Mucosa of descending colon (tissue), 3 donors: Measurements from ENCODE around the gene PDE6G. TPM values are rescaled to one million over a fixed set of nuclear protein-coding genes. Genes with fewer than 3 reads are reported as not detected.

Experiments
- ATAC-seq: fragments of 200-7000 bp; cut with Tn5 transposase; one replicate; pipeline ENCODE4 v1.9.1; 2020; ENCODE audit warnings: mild to moderate bottlenecking, moderate library complexity
- DNase-seq, 3 donors: peaks; one replicate each; pipeline ENCODE4 v3.0.0-alpha.2; 2020
- H3K36me3 ChIP-seq: fragments of 200-600 bp; one replicate; pipeline ENCODE4 v1.8.0; 2021; ENCODE audit warnings: low read depth, mild to moderate bottlenecking
- H3K4me1 ChIP-seq: fragments of 200-600 bp; one replicate; pipeline ENCODE4 v1.8.0; 2021; ENCODE audit warnings: low read depth, mild to moderate bottlenecking
- H3K4me3 ChIP-seq: fragments of 200-600 bp; one replicate; pipeline ENCODE4 v1.8.0; 2021; ENCODE audit warnings: mild to moderate bottlenecking
- H3K9me3 ChIP-seq: fragments of 200-600 bp; one replicate; pipeline ENCODE4 v1.8.0; 2021; ENCODE audit warnings: mild to moderate bottlenecking
- intact Hi-C, 2 donors: fragments of 100-400 bp; cut with DNase I in 1 of 2; cut with micrococcal nuclease in 1 of 2; formaldehyde crosslinking; loops; one replicate each; pipeline versions ENCODE4 v1.11.0 to v1.11.1; 2022; cut with DNase I, micrococcal nuclease
- total RNA-seq, 3 donors: library from RNA; stranded (reverse); fragmentation: NEBNext Ultra II Directional in 2 of 3; extraction: Animal tissue kit (Norgen Biotek cat#: 25700) in 2 of 3; gene quantifications; one replicate each; pipeline versions ENCODE4 v1.2.1 to v1.2.4, GENCODE V29; 2021 to 2023
- TF ChIP-seq, protein P1 (sequence below): fragments of 200-600 bp; IDR thresholded peaks from one replicate; pipeline ENCODE4 v1.8.0; 2022; ENCODE audit warnings: antibody characterized with exemption, mild to moderate bottlenecking
- donor health status: DM: no; HTN: no; CAD: no; lungs with moderate emphysema.
- donor health status: DM: no; HTN: no; CAD: no.
- donor health status: DM: no; HTN: yes; CAD: no.

The PDE6G gene
- total RNA-seq, 3 donors from 2014 or later: 0.39 to 1.2 TPM; not detected in 1

DNA sequence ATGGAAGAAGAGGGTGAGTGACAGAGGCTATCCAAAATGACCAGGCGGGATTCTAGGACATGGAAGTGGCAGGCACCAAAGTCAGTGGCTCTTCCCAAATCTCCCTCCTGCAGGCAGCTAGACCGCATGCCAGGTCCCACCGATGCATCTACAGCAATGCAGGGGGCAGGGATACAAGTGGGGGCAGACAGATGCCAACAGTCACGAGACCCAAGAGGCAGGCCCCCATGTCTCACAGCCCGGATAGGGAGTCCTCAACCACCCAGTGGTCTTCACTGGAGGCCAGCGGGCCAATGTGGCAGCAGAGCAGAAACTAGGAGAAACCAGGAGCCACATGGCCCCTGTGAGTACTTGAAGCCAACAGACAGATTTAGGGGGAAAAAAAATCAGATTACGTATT, 39.5 kb downstream of the PDE6G start:
- Histone ChIP-seq H3K4me3 (no peak overlapping the region), H3K4me1 (no peaks in the 10 kb centered on the region), H3K36me3 (peaks cover 10% of the 10 kb centered on the region), H3K9me3 (no peaks in the 10 kb centered on the region)
- ATAC-seq (no peak), DNase-seq (no peak)
- TF ChIP-seq, protein P1, sequence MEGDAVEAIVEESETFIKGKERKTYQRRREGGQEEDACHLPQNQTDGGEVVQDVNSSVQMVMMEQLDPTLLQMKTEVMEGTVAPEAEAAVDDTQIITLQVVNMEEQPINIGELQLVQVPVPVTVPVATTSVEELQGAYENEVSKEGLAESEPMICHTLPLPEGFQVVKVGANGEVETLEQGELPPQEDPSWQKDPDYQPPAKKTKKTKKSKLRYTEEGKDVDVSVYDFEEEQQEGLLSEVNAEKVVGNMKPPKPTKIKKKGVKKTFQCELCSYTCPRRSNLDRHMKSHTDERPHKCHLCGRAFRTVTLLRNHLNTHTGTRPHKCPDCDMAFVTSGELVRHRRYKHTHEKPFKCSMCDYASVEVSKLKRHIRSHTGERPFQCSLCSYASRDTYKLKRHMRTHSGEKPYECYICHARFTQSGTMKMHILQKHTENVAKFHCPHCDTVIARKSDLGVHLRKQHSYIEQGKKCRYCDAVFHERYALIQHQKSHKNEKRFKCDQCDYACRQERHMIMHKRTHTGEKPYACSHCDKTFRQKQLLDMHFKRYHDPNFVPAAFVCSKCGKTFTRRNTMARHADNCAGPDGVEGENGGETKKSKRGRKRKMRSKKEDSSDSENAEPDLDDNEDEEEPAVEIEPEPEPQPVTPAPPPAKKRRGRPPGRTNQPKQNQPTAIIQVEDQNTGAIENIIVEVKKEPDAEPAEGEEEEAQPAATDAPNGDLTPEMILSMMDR: no peak
- intact Hi-C loops: no loop called here

DNA sequence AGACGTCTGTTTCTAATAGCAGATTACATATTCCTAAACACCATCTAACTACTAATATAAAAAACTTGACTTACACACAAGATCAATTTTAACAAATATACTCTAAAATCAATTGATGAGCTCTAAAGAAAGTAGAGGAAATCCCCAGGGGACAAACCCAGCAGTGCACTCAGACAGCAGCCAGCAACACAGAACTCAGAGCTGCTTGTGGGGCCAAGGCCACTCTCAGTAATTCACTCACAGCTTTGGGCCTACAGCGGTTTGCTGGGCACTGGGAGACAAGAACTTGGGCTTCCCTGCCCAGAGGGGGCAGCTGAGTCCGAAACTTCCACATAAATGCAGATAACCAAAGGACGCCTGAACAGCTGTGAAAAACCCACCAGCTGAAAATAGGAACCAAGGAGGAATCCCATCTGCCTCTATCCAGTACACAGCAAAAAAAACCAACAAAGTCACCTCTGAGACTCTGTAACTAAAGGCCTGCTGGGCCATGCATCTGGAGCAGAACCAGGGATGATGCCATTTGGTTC, 40.9 kb downstream of the PDE6G start:
- DNase-seq (no peak), ATAC-seq (no peak)
- intact Hi-C loops: no loop called here
- Histone ChIP-seq H3K4me3 (no peak overlapping the region), H3K4me1 (no peaks in the 10 kb centered on the region), H3K36me3 (peaks cover 4% of the 10 kb centered on the region), H3K9me3 (no peaks in the 10 kb centered on the region)
- TF ChIP-seq, protein P1: no peak

DNA sequence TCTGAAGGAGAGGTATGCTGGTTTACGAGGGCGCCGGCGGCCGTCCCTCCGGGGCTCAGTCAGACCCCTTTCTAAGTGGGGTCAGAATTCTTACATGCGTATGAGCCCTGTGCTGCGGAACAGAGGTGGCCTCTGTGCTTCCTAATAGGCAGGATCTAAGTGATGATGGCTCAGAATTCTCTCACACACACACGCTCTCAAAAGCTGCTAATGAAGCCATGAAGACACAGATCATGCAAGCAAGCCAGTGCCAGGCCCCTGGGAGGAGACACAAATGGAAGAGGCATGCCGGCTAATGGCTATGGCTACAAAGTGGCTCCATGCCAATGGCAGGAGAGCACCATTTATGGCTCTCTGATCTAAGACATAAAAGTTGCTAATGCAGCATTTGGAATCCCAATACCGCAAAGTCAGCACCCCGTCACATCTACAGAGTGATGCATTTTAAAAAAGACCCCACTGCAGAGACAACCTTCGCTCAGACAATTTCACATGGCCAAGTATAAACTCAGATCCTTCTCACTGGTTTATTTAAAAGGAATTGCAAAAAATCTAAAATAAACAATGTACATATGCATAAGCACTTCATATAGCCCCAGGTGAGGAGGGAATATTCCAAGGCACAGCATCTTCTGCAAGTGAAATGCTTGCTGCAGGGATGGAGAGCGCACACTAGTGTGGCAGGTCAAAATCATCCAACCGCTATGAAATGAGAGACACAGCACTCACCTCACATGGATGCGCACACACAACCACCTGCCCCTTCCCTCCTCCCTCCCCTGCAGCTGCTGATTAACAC, 44.0 kb downstream of the PDE6G start:
- H3K4me1 ChIP-seq: no peaks in the 10 kb centered on the region
- no peak overlapping the region for H3K4me3 ChIP-seq
- intact Hi-C loops: no loop called here
- ATAC-seq: no peak
- no peak for DNase-seq
- H3K36me3 ChIP-seq: peaks cover 4% of the 10 kb centered on the region
- TF ChIP-seq, protein P1: no peak
- H3K9me3 ChIP-seq: no peaks in the 10 kb centered on the region

DNA sequence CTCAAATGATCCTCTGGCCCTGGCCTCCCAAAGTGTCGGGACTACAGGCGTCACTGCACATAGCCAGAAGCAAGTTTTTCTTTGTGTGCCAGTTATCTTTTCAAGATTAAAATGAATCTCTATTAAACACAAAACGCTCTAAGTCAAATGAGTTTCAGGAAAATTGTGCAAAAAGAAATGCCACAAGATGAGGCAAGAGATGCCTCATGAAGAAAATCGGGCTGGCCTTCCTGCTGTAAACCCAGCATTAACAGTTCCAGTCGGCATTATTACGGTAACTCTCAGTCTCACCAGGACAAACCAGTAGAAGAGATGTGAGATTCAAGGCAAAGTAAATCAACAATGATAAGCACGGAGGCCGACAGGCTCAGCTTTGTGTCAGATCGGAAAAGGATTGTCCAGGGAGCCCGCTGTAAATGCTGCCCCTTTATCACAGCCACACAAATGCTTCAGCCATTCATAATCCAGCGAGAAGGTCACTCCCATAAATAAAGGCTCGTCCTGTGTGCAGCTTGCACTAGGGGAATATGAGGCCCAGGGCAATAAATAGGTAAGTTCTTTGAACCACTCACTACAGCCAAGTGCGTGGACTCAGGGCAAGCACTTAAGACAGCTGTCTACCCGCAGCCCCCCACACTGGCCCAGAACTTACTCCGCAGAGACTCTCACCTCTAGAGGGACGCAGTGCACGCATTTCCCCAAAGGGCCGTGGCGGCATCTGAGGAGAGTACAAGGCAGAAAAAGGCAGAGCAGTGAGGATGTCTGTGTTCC, 46.6 kb downstream of the PDE6G start:
- DNase-seq (no peak), ATAC-seq (no peak)
- TF ChIP-seq, protein P1: no peak
- Histone ChIP-seq H3K4me3 (no peak overlapping the region), H3K9me3 (no peaks in the 10 kb centered on the region), H3K36me3 (peaks cover 4% of the 10 kb centered on the region), H3K4me1 (no peaks in the 10 kb centered on the region)
- intact Hi-C loops: no loop called here

DNA sequence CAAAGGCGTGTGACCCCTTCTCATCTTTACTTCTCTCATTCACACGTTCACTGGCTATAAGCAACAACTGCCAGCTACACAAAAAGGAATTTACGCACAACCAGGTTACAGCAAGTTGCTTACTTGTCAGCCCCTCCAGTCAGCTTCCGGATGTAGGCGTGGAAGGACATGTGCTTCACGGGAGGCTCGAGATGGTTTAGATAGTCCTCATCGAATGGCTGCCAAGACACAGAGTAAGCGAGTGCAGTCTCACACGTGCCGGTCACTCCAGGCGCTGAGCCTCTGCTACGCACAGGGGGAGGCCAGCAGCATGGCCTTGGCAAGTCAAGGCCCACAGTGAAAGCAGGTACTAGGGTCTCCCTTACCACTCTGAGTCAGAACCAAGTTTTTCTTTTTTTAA, 47.7 kb downstream of the PDE6G start:
- H3K9me3 ChIP-seq: no peaks in the 10 kb centered on the region
- no peak overlapping the region for H3K4me3 ChIP-seq
- DNase-seq (no peak), ATAC-seq (no peak)
- intact Hi-C loops: no loop called here
- TF ChIP-seq, protein P1: no peak
- peaks cover 8% of the 10 kb centered on the region for H3K36me3 ChIP-seq
- H3K4me1 ChIP-seq: no peaks in the 10 kb centered on the region
